Subcutaneous adipose tissue (tissue), 4 donors: ENCODE data around the gene HOXD9. TPM values are rescaled to one million over a fixed set of nuclear protein-coding genes. Genes with fewer than 3 reads are reported as not detected.

ENCODE experiments used
- CTCF ChIP-seq: fragments of 450-650 bp; IDR thresholded peaks from one replicate; pipeline ENCODE4 v1.5.1; 2016; ENCODE audit warnings: low read depth, mild to moderate bottlenecking, control low read depth, antibody characterized with exemption, moderate library complexity
- total RNA-seq, 4 donors: library from RNA; depleted of rRNA; stranded (reverse); fragments of >200 nt; gene quantifications; one replicate each; pipeline ENCODE4 v1.1.0, GENCODE V29; 2016

Gene HOXD9
- total RNA-seq, 4 donors from 2014 or later = 1.9 to 6.4 (median 3.7) TPM

- no peak for TF ChIP-seq CTCF
Observed at GRCh38 chr2:176087330-176088047, 35.0 kb upstream of the HOXD9 start.

- no peak for TF ChIP-seq CTCF
Observed at GRCh38 chr2:176088048-176088936, 34.2 kb upstream of the HOXD9 start.

GRCh38 chr2:176088937-176089842, 33.3 kb upstream of the HOXD9 start:
- no peak for TF ChIP-seq CTCF

GRCh38 chr2:176089843-176090395, 32.6 kb upstream of the HOXD9 start:
- no peak for TF ChIP-seq CTCF

- TF ChIP-seq CTCF = no peak
Observed at GRCh38 chr2:176090862-176091261, 31.7 kb upstream of the HOXD9 start.

GRCh38 chr2:176091329-176092258, 30.9 kb upstream of the HOXD9 start:
- TF ChIP-seq CTCF = no peak
